A673 (cell line): Measurements from ENCODE around the gene ZNHIT3. TPM values are rescaled to one million over a fixed set of nuclear protein-coding genes. Genes with fewer than 3 reads are reported as not detected.

Source experiments
- BruUV-seq: library from RNA; stranded (reverse); fragments of 400-500 nt; replicated peaks from 2 replicates; lab custom pipeline; 2021; lab: Mats Ljungman, UMichigan
- CTCF ChIA-PET: fragments of 300-600 bp; sonication (Branson Sonifier 250); formaldehyde crosslinking; loops from one replicate; lab custom pipeline; 2022; ENCODE audit warnings: antibody characterized with exemption; lab: Charles Lee
- POLR2A ChIA-PET: fragments of 300-600 bp; sonication (Branson Sonifier 250); formaldehyde crosslinking; loops from one replicate; lab custom pipeline; 2022; ENCODE audit warnings: antibody characterized with exemption; ENCODE audit not compliant: low non-redundant PET; lab: Charles Lee
- DNase-seq: peaks from one replicate; pipeline ENCODE4 v3.0.0-alpha.2; 2015; ENCODE audit warnings: low spot score
- H3K27ac ChIP-seq: fragments of 200-600 bp; sonication (generic); 2 replicates; pipeline ENCODE4 v1.5.1; 2016; ENCODE audit warnings: mixed run types, low read depth, mild to moderate bottlenecking, mixed read lengths, antibody characterized with exemption, low read length; ENCODE audit not compliant: poor library complexity, severe bottlenecking
- H3K27me3 ChIP-seq: fragments of 200-600 bp; sonication (generic); replicated peaks from 2 replicates; pipeline ENCODE4 v1.6.1; 2017; ENCODE audit warnings: mixed run types, low read depth, mild to moderate bottlenecking, mixed read lengths, antibody characterized with exemption, low read length; ENCODE audit not compliant: insufficient read depth, poor library complexity
- H3K36me3 ChIP-seq: fragments of 200-600 bp; sonication (generic); 2 replicates; pipeline ENCODE4 v1.6.1; 2016; ENCODE audit warnings: mixed run types, mild to moderate bottlenecking, mixed read lengths, antibody characterized with exemption, low read length; ENCODE audit not compliant: insufficient read depth, poor library complexity, severe bottlenecking
- H3K4me1 ChIP-seq: fragments of 200-600 bp; sonication (generic); 2 replicates; pipeline ENCODE4 v1.6.1; 2017; ENCODE audit warnings: mixed run types, mild to moderate bottlenecking, mixed read lengths, antibody characterized with exemption, low read length; ENCODE audit not compliant: insufficient read depth, poor library complexity, severe bottlenecking
- H3K4me3 ChIP-seq: fragments of 200-600 bp; sonication (generic); 2 replicates; pipeline ENCODE4 v1.5.1; 2016; ENCODE audit warnings: low read depth, mixed run types, mild to moderate bottlenecking, mixed read lengths, low read length; ENCODE audit not compliant: poor library complexity, severe bottlenecking
- H3K9me3 ChIP-seq: fragments of 200-600 bp; sonication (generic); 2 replicates; pipeline ENCODE4 v1.6.1; 2016; ENCODE audit warnings: mixed run types, low read depth, mild to moderate bottlenecking, mixed read lengths, antibody characterized with exemption, low read length; ENCODE audit not compliant: poor library complexity, severe bottlenecking
- EZH2 ChIP-seq: fragments of 200-600 bp; sonication (generic); IDR thresholded peaks from 2 replicates; pipeline ENCODE4 v1.6.1; 2017; ENCODE audit warnings: borderline replicate concordance, low read depth, mild to moderate bottlenecking, mixed read lengths, antibody characterized with exemption, low read length; ENCODE audit not compliant: poor library complexity, severe bottlenecking
- intact Hi-C: fragments of 100-400 bp; cut with micrococcal nuclease; formaldehyde crosslinking; loops from one replicate; pipeline ENCODE4 v1.10.0; 2022; ENCODE audit not compliant: unreplicated experiment
- total RNA-seq: library from RNA; stranded (reverse); gene quantifications from 2 replicates; pipeline ENCODE4 v1.2.3, GENCODE V29; 2021
- TF ChIP-seq, protein P1 (sequence below): fragments of 300-800, 200-600 bp; sonication (generic); conservative IDR thresholded peaks from 2 replicates; pipeline ENCODE4 v1.5.1; 2017; ENCODE audit warnings: low read depth, mild to moderate bottlenecking, antibody characterized with exemption, low read length, moderate library complexity, mixed read lengths

The ZNHIT3 gene
- total RNA-seq, 1 experiment from 2014 or later: 35.2 TPM

GRCh38 chr17:36474571-36474970, 11.9 kb upstream of the ZNHIT3 start:
- H3K36me3 ChIP-seq: no peaks in the 10 kb centered on the region
- intact Hi-C loops: no loop called here
- no peaks in the 10 kb centered on the region for H3K9me3 ChIP-seq
- POLR2A ChIA-PET: no interaction called here
- H3K4me1 ChIP-seq: no peaks in the 10 kb centered on the region
- DNase-seq: no peak
- H3K27ac ChIP-seq: no peak overlapping the region
- peaks cover 24% of the 10 kb centered on the region for H3K27me3 ChIP-seq
- no peak for TF ChIP-seq EZH2
- TF ChIP-seq, protein P1, sequence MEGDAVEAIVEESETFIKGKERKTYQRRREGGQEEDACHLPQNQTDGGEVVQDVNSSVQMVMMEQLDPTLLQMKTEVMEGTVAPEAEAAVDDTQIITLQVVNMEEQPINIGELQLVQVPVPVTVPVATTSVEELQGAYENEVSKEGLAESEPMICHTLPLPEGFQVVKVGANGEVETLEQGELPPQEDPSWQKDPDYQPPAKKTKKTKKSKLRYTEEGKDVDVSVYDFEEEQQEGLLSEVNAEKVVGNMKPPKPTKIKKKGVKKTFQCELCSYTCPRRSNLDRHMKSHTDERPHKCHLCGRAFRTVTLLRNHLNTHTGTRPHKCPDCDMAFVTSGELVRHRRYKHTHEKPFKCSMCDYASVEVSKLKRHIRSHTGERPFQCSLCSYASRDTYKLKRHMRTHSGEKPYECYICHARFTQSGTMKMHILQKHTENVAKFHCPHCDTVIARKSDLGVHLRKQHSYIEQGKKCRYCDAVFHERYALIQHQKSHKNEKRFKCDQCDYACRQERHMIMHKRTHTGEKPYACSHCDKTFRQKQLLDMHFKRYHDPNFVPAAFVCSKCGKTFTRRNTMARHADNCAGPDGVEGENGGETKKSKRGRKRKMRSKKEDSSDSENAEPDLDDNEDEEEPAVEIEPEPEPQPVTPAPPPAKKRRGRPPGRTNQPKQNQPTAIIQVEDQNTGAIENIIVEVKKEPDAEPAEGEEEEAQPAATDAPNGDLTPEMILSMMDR: no peak
- H3K4me3 ChIP-seq: no peak overlapping the region
- no TSS peak for BruUV-seq
- CTCF ChIA-PET: no interaction called here

DNA sequence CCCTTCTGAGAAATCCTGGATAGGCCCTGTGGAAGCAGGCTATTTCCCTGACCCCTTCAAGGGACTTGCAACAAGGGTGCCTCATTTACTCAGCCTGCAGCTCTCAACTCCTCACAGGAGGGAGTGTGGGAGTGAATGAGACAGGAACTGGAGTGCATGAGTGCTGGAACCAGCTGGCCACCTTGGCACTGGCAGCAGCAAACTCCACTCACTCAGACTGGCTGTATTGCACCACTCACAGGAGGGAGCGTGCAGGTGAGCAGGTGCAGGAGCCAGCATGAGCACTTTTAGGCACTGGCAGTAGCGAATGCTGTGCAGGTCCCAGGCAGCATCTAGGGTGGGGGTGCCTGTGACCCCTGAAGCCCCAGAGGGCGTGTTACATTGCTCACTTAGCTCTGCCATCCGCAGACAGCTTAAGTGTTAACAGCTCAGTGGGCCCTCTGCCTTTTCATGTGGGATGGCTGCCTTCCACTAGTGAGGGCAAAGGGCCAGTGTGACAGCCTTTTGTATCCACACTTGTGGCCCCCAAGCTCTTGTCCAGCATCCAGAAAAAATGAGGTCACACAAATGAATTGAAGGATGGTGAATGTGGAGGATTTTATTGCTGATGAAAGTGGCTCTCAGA, 11.0 kb upstream of the ZNHIT3 start:
- Histone ChIP-seq H3K27me3 (peaks cover 22% of the 10 kb centered on the region), H3K9me3 (no peaks in the 10 kb centered on the region), H3K27ac (no peak overlapping the region), H3K36me3 (no peaks in the 10 kb centered on the region), H3K4me3 (no peak overlapping the region), H3K4me1 (no peaks in the 10 kb centered on the region)
- DNase-seq: no peak
- CTCF ChIA-PET: no interaction called here
- no peak for TF ChIP-seq EZH2
- TF ChIP-seq, protein P1: no peak
- intact Hi-C loops: no loop called here
- BruUV-seq: no TSS peak
- POLR2A ChIA-PET: no interaction called here

DNA sequence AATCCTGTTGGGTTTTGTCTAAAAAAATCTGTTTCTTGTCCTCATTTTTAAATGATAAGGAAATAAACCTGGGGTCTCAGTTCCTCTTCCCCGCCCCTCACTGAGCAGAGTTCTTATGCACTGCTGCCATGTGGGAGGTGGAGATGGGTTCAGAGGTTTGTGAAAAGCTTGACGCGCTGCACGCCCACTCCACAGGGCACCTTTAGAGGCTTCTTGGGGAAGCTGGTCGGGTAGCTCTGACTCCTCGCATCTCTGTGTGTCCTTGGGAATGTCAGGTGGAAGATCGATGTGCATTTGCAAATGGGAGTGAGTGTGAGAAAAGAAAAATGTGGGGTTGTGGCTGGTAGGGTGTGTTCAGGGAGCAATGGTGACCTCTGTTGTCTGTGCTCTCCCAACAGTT, 4.7 kb upstream of the ZNHIT3 start:
- ChIA-PET CTCF (no interaction called here), POLR2A (no interaction called here)
- no peaks in the 10 kb centered on the region for H3K36me3 ChIP-seq
- no peak for DNase-seq
- TF ChIP-seq EZH2: no peak
- TF ChIP-seq, protein P1: no peak
- no peak overlapping the region for H3K4me3 ChIP-seq
- H3K27me3 ChIP-seq: peaks cover 31% of the 10 kb centered on the region
- no TSS peak for BruUV-seq
- peaks cover 4% of the 10 kb centered on the region for H3K4me1 ChIP-seq
- H3K27ac ChIP-seq: no peak overlapping the region
- H3K9me3 ChIP-seq: no peaks in the 10 kb centered on the region
- intact Hi-C loops: loop anchor here (10.0 kb wide), 1 partner anchor 517 kb away; no protein-coding TSS in a partner anchor
